Omental fat pad (tissue), 4 donors: Measurements from ENCODE around the gene TNFSF13B. TPM values are rescaled to one million over a fixed set of nuclear protein-coding genes. Genes with fewer than 3 reads are reported as not detected.

ENCODE experiments used
- ATAC-seq: fragments of 150-250 bp; one replicate; pipeline ENCODE4 v1.9.1; 2016; ENCODE audit warnings: mild to moderate bottlenecking, moderate library complexity; ENCODE audit not compliant: low FRiP score
- DNase-seq: peaks from one replicate; pipeline ENCODE4 v3.0.0-alpha.2; 2019; ENCODE audit warnings: low spot score
- total RNA-seq, 4 donors: library from RNA; depleted of rRNA; stranded (reverse); fragments of >200 nt; gene quantifications; one replicate each; pipeline ENCODE4 v1.1.0, GENCODE V29; 2016
- TF ChIP-seq, protein P1 (sequence below), 3 donors: fragments of 450-650 bp; IDR thresholded peaks; one replicate each; pipeline ENCODE4 v1.5.1; 2016 to 2017; ENCODE audit warnings: antibody characterized with exemption in 3 of 3, mild to moderate bottlenecking in 3 of 3, moderate library complexity in 2 of 3

TNFSF13B gene
- total RNA-seq, 4 donors from 2014 or later: 4.7 to 15.6 (median 6.6) TPM

DNA sequence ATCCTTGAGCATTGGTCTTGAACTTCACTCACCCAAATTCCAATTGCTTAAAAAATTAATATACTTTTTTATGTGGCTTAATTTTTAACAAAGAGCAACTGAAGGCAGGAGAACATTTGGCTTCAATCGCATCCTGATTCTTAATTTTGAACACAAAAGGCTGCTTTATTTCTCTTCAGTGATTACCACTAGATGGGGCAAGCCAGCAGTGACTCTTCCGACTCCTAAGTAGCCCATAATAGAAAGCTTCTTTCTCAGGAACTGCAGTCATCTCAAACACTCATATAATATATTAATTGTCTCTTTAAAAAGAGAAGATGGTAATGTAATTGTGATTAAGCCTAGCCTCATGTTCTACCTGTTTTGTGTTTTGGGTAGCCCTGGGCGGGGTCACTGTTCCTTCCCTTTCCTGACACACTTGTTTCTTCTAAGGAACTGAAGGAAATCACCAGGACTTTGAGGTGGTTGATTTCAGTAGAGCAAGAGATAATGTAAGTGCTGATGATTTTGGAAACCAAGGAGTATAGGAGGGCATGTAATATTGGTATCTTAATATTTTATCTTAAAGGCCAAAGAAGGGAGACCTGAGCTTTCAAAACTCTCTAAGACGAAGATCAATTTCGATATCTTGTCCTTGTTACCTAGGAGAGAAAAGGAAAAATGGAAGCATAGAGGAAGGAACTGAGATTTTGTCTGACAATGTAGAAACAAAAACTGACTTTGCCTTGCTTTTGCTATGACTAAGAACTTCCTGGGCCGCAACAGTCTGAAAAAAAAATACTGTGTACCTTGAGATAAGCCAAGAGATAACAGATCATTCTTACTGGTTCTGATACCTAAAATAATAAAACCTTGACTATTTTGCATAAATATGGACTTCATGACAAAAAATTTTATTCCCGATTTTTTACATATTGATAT is 73.1 kb downstream of the TNFSF13B start:
- ATAC-seq (no peak), DNase-seq (no peak)
- TF ChIP-seq, protein P1, sequence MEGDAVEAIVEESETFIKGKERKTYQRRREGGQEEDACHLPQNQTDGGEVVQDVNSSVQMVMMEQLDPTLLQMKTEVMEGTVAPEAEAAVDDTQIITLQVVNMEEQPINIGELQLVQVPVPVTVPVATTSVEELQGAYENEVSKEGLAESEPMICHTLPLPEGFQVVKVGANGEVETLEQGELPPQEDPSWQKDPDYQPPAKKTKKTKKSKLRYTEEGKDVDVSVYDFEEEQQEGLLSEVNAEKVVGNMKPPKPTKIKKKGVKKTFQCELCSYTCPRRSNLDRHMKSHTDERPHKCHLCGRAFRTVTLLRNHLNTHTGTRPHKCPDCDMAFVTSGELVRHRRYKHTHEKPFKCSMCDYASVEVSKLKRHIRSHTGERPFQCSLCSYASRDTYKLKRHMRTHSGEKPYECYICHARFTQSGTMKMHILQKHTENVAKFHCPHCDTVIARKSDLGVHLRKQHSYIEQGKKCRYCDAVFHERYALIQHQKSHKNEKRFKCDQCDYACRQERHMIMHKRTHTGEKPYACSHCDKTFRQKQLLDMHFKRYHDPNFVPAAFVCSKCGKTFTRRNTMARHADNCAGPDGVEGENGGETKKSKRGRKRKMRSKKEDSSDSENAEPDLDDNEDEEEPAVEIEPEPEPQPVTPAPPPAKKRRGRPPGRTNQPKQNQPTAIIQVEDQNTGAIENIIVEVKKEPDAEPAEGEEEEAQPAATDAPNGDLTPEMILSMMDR (IDR thresholded peaks at IDR 0.05): no peak

DNA sequence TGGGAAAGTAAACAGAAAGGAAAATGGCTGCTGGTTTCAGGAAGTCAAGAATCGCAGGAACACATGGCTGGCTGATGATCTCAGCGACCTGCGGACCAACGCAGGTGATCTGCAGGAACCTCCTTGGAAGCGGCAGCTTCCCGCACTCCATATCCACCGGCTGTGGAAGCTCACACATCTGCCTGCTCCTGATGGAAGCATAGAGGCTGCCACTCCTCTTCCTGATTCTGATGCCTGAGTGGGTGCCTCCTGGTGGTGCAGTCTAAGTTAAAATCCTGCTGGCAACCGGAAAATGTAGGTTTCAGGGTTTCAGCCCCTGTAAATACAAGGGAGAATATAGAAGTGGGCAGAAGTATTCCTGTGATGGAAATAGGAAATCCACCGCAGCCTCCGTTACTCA is 75.5 kb downstream of the TNFSF13B start:
- ATAC-seq (no peak), DNase-seq (no peak)
- TF ChIP-seq, protein P1 (IDR thresholded peaks at IDR 0.05): no peak

DNA sequence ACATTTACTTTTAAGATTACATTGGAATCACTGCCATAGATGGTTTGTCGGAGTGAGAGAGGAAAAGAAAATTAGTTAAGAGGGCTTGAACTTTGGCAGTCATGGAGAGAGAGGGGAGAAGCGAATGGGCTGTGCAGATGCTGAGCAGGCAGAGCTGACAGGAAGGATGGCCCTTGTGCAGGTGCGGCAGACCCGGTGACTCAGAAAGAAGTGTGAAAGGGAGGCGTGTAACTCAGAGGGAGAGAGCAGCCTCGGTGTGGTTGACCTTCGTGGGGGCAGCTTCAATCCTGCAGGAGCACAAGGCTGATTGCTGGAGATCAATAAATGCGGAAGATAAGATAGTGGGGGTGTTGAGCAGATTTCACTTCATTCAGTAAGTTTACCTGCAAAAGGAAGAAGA is 76.9 kb downstream of the TNFSF13B start:
- no peak for DNase-seq
- TF ChIP-seq, protein P1 (IDR thresholded peaks at IDR 0.05): no peak
- no peak for ATAC-seq

DNA sequence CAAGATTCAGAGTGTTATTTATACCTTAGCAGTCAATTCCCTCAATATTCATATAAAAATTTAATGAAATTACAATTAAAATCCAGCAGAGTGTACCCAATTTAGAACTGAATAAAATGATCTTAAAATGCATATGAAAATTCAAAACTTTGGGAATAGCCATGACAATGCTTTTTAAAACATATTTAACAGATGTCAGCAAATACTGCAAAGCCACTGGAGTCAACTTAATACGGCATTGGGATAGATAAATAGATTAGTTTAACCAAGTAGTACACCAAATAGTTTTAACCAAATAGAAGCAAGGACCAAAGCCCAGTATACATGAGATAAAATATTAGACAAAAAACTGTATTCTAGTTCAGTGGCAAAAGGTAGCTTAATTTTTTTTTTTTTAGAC is 79.8 kb downstream of the TNFSF13B start:
- TF ChIP-seq, protein P1 (IDR thresholded peaks at IDR 0.05): no peak
- ATAC-seq (no peak), DNase-seq (no peak)

DNA sequence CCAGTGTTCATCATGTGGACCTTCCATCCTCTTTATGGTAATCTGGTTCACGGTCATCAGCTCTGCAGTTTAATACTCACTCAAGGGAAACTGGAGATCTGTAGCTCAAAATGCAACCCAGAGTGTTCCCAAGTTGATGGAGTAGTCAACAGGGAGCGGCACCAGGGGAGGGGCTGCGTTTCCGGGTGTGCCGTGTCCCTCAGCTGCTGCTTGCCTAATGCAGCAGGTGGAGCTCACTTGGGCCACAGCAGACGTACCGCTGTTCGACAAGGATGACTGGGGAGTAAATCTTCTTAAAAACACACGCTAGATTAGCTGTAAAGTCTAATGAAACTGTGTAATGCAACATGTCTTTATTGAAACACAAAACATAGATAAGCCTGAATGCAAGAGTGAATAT is 81.1 kb downstream of the TNFSF13B start:
- ATAC-seq: no peak
- TF ChIP-seq, protein P1 (IDR thresholded peaks at IDR 0.05): no peak
- no peak for DNase-seq

DNA sequence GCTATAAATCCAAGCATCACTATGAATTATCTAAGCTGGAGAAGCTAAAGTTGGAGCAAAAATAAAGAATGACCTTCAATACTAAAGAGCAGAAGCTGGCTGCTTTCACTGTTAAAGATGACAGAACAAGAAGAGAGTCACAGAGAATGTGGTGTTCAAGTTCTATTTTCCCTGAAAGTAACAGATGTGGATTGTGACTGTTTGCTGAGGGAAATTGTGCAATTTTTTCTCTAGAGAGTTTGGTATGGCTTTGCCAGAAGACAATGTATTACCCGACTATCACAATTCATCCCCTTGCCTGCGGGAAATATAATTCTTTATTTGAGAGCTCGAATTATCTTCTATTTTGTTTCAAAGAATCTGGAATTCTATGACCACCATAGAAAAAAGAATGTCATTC is 83.1 kb downstream of the TNFSF13B start:
- TF ChIP-seq, protein P1 (IDR thresholded peaks at IDR 0.05): no peak
- no peak for DNase-seq
- no peak for ATAC-seq

DNA sequence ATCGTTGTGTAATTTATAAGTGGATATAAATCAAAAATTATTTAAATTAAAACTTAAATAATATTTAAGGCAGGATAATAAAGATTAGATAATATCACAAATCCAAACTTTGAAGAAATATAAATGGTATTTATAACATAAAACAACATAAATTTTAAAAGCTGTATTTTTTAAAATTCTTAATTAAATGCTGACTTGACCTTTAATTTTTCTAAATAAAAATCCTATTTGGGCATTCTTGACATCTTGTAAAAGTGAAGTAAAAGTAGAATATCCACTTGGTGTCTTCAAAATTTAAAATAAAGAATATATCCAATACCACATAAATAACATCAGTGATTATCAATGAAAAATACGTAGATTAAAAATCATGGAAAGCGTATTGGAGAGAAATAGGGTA is 87.7 kb downstream of the TNFSF13B start:
- ATAC-seq: no peak
- no peak for DNase-seq
- TF ChIP-seq, protein P1 (IDR thresholded peaks at IDR 0.05): no peak
